Suprapubic skin (tissue), 4 donors: ENCODE results near the gene FNDC11.

ENCODE experiments used
- POLR2A ChIP-seq, 2 donors: fragments of 450-650 bp; IDR thresholded peaks; one replicate each; pipeline ENCODE4 v1.6.1; 2017; ENCODE audit warnings: antibody characterized with exemption in 2 of 2, mild to moderate bottlenecking in 2 of 2, moderate library complexity in 2 of 2
- POLR2AphosphoS5 ChIP-seq, 3 donors: sonication (generic); formaldehyde crosslinking; IDR thresholded peaks; one replicate each; pipeline ENCODE4 v1.6.1; 2017; ENCODE audit warnings: antibody characterized with exemption in 3 of 3
- TF ChIP-seq, protein P1 (sequence below), 2 donors: fragments of 200-600 bp in 1 of 2; fragments of 450-650 bp in 1 of 2; sonication (generic) in 1 of 2; IDR thresholded peaks; one replicate each; pipeline ENCODE4 v1.5.1; 2016 to 2019; ENCODE audit warnings: antibody characterized with exemption in 2 of 2, mild to moderate bottlenecking in 1 of 2, moderate library complexity in 1 of 2

GRCh38 chr20:63561624-63562396, 7.9 kb downstream of the FNDC11 start:
- no peak for TF ChIP-seq POLR2AphosphoS5 (IDR thresholded peaks at IDR 0.05)
- TF ChIP-seq, protein P1, sequence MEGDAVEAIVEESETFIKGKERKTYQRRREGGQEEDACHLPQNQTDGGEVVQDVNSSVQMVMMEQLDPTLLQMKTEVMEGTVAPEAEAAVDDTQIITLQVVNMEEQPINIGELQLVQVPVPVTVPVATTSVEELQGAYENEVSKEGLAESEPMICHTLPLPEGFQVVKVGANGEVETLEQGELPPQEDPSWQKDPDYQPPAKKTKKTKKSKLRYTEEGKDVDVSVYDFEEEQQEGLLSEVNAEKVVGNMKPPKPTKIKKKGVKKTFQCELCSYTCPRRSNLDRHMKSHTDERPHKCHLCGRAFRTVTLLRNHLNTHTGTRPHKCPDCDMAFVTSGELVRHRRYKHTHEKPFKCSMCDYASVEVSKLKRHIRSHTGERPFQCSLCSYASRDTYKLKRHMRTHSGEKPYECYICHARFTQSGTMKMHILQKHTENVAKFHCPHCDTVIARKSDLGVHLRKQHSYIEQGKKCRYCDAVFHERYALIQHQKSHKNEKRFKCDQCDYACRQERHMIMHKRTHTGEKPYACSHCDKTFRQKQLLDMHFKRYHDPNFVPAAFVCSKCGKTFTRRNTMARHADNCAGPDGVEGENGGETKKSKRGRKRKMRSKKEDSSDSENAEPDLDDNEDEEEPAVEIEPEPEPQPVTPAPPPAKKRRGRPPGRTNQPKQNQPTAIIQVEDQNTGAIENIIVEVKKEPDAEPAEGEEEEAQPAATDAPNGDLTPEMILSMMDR (IDR thresholded peaks at IDR 0.05): no peak
- no peak for TF ChIP-seq POLR2A (IDR thresholded peaks at IDR 0.05)
